AG04449 (cell line): ENCODE measurements around the gene RBM47.

ENCODE experiments used
- CTCF ChIA-PET: fragments of 350-600 bp; formaldehyde crosslinking; extraction: SDS; loops from one replicate; lab custom pipeline; 2021; ENCODE audit warnings: antibody characterized with exemption; lab: Yijun Ruan, JAX
- POLR2A ChIA-PET: fragments of 400-600, 350-600 bp; formaldehyde crosslinking; extraction: SDS; loops from one replicate; lab custom pipeline; 2020; ENCODE audit warnings: antibody characterized with exemption, inconsistent platforms; lab: Yijun Ruan, JAX
- DNase-seq: peaks from one replicate; pipeline ENCODE4 v3.0.0-alpha.2; 2010; ENCODE audit warnings: low read depth, low spot score
- H3K4me3 ChIP-seq: 2 replicates; pipeline ENCODE4 v1.5.1; 2011; ENCODE audit warnings: low read depth, mild to moderate bottlenecking, control low read depth, low read length
- CTCF ChIP-seq: IDR thresholded peaks from one replicate; pipeline ENCODE4 v1.5.1; 2011; ENCODE audit warnings: mild to moderate bottlenecking, moderate library complexity, low read length, control low read depth, inconsistent platforms; ENCODE audit not compliant: insufficient read depth; ENCODE audit errors: missing control alignments

The RBM47 gene

DNA sequence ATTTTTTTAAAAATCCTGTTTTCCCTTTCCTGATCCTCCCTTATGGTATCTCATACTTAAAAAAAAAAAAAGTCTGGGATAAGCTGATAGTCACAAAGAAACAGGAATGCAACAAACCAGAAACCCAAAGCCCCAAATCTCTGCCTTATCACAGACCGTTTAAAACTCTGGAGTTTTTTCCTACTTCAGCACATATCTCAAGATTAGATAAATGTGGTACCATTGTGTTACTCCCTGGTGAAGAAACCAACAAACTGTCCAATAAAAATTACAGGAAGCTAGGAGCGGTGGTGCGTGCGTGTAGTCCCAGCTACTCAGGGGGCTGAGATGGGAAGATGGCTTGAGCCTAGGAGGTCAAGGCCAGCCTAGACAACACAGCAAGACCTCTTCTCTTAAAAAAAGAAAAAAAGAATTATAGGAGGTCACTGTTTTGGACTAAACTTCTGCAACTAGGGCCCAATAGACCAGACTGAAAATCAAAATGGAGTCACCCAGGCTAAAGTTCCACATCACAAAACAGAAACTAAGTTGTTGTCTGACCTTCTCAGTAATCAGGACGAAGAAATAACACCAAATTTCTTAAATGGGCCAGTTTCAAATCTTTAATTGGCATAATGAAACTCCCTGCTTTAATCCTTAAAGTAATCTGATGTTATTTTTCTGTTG, 51.9 kb downstream of the RBM47 start:
- no peak for TF ChIP-seq CTCF
- CTCF ChIA-PET, result no interaction called here
- POLR2A ChIA-PET, result no interaction called here
- H3K4me3 ChIP-seq, result no peak overlapping the region
- no peak for DNase-seq

GRCh38 chr4:40576651-40577480, 52.8 kb downstream of the RBM47 start:
- no peak for DNase-seq
- POLR2A ChIA-PET, result no interaction called here
- CTCF ChIA-PET, result no interaction called here
- no peak for TF ChIP-seq CTCF
- no peak overlapping the region for H3K4me3 ChIP-seq

DNA sequence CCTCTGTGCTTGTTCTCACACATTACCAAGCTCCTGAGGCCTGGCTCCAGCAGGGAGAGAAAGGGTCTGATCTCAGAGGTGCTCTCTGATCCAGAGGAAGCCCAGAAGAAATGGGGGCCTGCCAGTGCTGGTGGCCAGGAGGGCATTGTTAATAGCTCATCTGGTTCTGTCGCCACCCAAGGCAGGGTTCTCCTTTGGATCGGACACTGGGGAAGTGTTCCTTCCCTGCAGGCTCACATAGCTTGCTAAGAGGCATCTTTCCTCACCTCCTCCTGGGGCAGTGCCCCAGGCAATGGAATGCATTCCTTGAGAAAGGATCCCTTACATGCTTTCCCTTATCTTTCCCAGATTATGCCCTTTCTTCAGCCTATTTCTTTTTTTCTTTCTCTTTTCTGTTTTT, 53.8 kb downstream of the RBM47 start:
- ChIA-PET POLR2A (no interaction called here), CTCF (interaction anchor here (2.0 kb wide), 1 partner anchor 10 kb away, joined by 7 read pairs; no protein-coding TSS in a partner anchor)
- no peak for DNase-seq

DNA sequence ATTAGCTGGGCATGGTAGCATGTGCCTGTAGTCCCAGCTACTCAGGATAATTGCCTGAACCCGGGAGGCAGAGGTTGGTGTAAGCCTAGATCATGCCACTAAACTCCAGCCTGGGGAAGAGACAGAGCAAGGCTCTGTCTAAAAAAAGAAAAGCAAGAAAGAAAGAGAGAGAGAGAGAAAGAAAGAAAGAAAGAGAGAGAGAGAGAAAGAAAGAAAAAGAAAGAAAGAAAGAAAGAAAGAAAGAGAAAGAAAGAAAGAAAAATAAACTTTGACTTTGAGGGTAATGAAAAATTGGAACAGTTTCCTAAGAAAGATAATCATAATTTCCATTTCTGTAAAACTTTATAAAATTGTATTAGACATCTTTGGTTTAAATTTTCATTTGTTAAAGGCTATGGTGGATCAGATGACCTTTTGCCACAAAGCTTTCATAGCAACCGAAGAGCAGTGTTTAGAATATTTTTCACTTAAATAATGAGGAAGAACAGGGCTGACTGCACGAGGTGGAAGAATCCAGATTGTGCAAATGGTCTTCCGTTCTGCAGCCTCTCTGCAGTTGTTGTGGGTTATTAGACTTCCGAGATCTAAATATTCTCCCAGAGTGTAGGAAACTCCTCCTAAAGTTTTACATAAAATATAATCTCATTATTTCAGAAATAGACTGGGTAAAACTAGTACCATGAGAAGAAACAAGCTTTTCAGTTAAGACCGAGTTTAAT, 55.9 kb downstream of the RBM47 start:
- POLR2A ChIA-PET, result no interaction called here
- H3K4me3 ChIP-seq, result no peak overlapping the region
- TF ChIP-seq CTCF, result no peak
- DNase-seq, result no peak
- CTCF ChIA-PET, result interaction anchor here (1.2 kb wide), 1 partner anchor 256 kb away, joined by 3 read pairs; no protein-coding TSS in a partner anchor

More for the DNA sequence above, 53.8 kb downstream of the RBM47 start:
- H3K4me3 ChIP-seq, result no peak overlapping the region
- TF ChIP-seq CTCF, result no peak

- DNase-seq, result no peak
- POLR2A ChIA-PET, result no interaction called here
- H3K4me3 ChIP-seq, result no peak overlapping the region
- no peak for TF ChIP-seq CTCF
- CTCF ChIA-PET, result no interaction called here
Measured at GRCh38 chr4:40572692-40573310, 56.9 kb downstream of the RBM47 start.
